ENCODE results near the gene TTC38.

The TTC38 gene

DNA sequence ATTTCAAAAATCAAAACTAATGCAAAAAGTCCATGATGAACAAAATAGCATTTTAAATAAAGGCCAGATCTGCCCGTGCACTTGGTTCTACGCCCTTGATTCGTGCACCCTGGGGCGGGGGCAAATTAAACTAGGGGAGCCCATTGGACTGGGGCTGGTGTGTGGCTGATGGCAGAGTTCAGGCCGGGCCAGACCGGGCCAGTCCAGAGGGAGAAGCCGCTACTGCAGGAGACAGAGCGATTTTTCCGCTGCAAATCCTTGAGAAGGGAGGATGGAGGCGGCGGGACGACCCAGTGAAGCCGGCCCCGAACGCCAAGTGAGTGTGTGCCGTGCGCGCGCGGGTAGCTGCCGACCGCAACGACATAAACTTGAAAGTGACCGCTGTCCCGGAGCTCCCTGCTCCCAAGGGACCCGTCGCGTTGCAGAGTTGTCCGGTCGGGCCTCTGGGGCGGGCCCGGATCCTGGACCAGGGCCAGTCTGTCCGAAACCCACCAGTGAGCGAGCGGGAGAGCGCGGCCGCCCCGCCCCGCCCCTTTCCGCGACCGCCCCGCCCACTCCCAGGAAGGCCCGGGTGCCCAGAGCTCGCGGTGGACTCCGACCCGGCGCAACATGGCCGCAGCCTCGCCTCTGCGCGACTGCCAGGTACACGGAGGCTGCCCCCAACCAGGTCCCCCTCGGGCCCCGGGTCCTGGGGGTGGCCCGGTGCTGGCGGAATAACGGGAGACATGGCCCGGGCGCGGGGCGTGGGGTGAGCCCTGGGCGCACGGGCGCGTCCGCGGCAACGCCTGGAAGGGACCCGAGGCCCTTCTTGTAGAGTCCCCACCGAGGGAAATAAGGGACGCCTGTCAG, at the start of gene TTC38:
Gene TTC38, plus strand, starts transcription at position 578 of the 849 bp plus-strand sequence. Its CDS starts 32 bp downstream, at position 610.
- Mint-ChIP-seq H3K4me3 (peak within 1 kb of the TSS; percentile 84), H3K4me1 (peaks cover 27% of the 10 kb centered on the region), H3K36me3 (no peaks in the 10 kb centered on the region), H3K27ac (peak within 1 kb of the TSS; percentile 83), H3K9me3 (no peaks in the 10 kb centered on the region)
- DNase-seq (ENCODE audit: low spot score in 2 of 2) = peak; percentile 55 to 82
- peak; percentile 88 for ATAC-seq

DNA sequence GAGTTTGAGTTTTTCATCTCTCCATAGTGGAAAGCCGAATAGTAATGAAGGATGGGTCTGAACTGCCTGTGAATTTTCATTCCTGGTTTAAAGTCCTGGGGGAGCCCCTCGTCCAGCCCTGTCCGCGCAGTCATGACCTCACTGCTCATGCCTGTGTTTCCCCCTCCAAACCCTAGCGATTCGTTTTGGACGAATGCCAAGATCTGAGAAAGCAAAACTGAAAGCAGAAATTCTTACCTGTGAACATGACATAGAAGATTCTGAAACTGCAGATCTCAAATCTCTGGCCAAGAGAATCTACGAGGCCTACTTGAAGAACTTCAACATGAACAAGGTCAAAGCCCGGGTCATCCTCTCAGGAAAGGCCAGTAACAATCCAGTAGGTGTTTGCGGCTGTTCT, 48.2 kb upstream of the TTC38 start:
- Mint-ChIP-seq H3K36me3 (peaks cover 88% of the 10 kb centered on the region), H3K4me3 (no peak overlapping the region), H3K4me1 (peaks cover 16% of the 10 kb centered on the region), H3K27ac (no peak overlapping the region), H3K9me3 (no peaks in the 10 kb centered on the region)
- no peak for DNase-seq (ENCODE audit: low spot score in 2 of 2)
- ATAC-seq = no peak

DNA sequence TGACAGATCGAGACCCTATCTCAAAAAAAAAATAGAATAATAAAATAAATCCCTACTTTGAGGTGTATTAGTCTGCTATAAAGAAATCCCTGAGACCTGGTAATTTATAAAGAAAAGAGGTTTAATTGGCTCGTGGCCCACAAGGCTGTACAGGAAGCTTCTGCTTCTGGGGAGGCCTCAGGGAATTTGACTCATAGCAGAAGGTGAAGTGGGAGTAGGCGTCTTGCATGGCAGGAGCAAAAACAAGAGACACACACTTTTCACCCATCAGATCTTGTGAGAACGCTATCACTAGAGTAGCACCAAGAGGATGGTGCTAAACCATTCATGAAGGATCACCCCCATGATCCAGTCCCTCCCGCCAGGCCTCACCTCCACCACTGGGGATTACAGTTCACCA, 46.9 kb upstream of the TTC38 start:
- H3K36me3 Mint-ChIP-seq = peaks cover 75% of the 10 kb centered on the region
- no peak for DNase-seq (ENCODE audit: low spot score in 2 of 2)
- peaks cover 15% of the 10 kb centered on the region for H3K4me1 Mint-ChIP-seq
- ATAC-seq = peak; percentile 67
- no peaks in the 10 kb centered on the region for H3K9me3 Mint-ChIP-seq
- H3K4me3 Mint-ChIP-seq = no peak overlapping the region
- peak overlapping the region; percentile 54 for H3K27ac Mint-ChIP-seq

DNA sequence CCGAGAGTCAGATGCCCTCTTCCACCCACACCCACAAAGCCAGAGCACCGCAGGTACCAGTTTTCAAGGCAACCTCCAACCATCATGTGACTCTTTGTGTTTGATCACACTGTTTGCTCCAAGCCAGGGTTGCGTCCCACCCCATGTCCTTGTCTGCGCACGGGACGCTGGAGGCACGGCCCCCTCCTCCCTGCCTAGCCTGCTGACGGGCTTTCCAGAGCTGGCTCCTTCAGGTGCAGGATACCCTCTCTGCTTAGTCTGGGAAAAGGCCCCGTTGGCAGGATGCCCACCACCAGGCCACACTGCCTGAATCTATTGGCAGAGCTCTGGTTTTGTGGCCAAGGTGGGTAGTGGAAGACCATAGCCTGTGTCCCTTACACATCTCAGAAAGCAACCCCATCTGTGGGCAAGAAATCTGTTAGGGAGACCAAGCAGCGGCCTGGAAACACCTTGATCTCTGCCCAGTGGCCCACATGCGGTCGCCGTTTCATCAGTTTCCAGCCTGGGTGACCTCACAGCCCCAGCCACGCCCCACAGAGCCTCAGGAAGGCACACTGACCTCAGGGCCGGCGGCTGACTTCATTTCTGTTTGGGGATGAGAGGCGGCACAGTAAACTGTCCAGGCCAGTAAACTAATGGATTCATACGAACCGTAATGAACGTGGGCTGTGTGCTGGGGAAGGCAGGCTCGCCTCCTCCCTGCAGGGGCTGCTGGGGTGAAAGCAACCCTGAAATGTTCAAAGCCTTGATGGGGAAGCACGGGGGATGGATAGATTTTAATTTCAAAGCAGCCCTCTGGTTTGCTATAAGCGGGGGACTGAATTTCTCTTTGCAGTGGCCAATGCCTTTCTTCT, 43.5 kb upstream of the TTC38 start:
- Mint-ChIP-seq H3K36me3 (peaks cover 41% of the 10 kb centered on the region), H3K4me1 (peaks cover 17% of the 10 kb centered on the region), H3K27ac (peak overlapping the region; percentile 32), H3K9me3 (no peaks in the 10 kb centered on the region), H3K4me3 (no peak overlapping the region)
- DNase-seq (ENCODE audit: low spot score in 2 of 2) (no peak), ATAC-seq (no peak)

DNA sequence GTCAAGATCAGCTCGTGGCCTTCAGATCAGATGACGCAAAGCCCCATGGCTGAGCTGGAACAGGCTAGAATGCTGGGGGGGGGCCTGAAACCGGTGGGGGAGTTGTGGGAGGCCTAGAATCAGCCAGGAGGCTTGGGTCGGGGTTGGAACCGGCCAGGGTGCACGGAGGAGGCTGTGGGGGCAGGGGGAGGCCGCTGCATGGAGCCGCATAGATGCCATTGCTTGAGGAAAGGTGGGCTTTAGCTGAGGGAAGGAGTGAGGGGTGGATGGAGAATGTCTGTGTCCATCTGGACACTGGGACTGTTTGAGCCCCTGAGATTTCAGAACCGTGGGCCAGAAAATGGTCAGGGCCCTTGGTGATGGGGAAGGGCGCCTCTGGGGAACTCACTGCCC, 42.9 kb upstream of the TTC38 start:
- Mint-ChIP-seq H3K36me3 (peaks cover 35% of the 10 kb centered on the region), H3K27ac (peak overlapping the region; percentile 32), H3K4me1 (peaks cover 11% of the 10 kb centered on the region), H3K4me3 (no peak overlapping the region), H3K9me3 (no peaks in the 10 kb centered on the region)
- no peak for DNase-seq (ENCODE audit: low spot score in 2 of 2)
- no peak for ATAC-seq

DNA sequence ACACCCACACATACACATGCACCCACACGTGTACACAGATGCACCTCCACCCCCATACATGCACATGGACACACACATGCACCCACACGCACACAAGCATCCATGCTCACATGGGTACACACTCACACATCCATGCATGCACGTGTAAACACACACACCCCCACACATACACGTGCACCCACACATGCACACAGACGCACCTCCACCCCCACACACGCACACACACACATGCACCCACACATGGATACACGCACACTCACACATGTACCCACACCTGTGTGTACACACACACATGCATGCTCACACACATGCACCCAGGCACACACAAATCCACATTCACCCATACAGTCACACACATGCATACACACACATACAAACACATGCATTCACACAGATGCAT, 42.2 kb upstream of the TTC38 start:
- H3K9me3 Mint-ChIP-seq = no peaks in the 10 kb centered on the region
- no peak overlapping the region for H3K27ac Mint-ChIP-seq
- peaks cover 11% of the 10 kb centered on the region for H3K4me1 Mint-ChIP-seq
- H3K36me3 Mint-ChIP-seq = peaks cover 28% of the 10 kb centered on the region
- no peak overlapping the region for H3K4me3 Mint-ChIP-seq
- DNase-seq (ENCODE audit: low spot score in 2 of 2) (no peak), ATAC-seq (no peak)

DNA sequence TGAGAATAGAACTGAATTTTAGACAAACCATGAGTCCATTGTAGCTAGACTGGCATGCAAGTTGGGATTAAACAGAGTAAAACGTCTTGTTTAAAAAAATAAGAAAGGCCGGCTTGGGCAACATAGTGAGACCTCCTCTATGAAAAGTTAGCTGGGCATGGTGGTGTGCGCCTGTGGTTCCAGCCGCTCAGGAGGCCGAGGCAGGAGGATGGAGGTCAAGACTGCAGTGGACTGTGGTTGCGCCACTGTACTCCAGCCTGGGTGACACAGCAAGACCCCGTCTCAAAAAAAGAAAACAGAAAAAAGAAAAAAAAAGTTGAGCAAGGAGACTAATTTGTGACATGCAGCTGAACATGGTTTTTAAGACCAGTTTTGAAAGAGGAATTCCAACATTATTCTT, 41.2 kb upstream of the TTC38 start:
- H3K9me3 Mint-ChIP-seq = no peaks in the 10 kb centered on the region
- ATAC-seq (no peak), DNase-seq (ENCODE audit: low spot score in 2 of 2) (no peak)
- no peak overlapping the region for H3K27ac Mint-ChIP-seq
- peaks cover 5% of the 10 kb centered on the region for H3K4me1 Mint-ChIP-seq
- H3K36me3 Mint-ChIP-seq = peaks cover 21% of the 10 kb centered on the region
- H3K4me3 Mint-ChIP-seq = no peak overlapping the region

DNA sequence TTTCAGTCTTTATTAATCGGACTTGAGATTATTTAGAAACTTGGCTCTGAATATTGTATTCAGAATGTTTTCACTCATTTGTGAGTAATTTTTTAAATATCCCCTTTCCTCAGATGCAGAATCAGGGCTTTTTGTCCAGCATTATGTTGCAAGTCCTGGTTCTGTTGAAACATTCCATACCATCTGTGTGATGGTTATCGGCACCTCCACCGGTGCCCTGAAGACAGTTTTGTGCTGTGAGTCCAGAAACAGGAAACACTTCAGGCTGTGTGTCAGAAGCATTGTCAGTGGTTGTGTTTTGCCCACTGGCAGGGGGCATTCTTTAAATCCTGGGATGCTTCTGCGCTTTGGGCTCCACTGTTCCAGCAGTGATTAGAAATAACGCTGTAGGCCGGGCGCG, 38.1 kb upstream of the TTC38 start:
- no peak overlapping the region for H3K27ac Mint-ChIP-seq
- DNase-seq (ENCODE audit: low spot score in 2 of 2) (no peak), ATAC-seq (no peak)
- H3K9me3 Mint-ChIP-seq = no peaks in the 10 kb centered on the region
- peaks cover 5% of the 10 kb centered on the region for H3K4me1 Mint-ChIP-seq
- H3K36me3 Mint-ChIP-seq = peaks cover 9% of the 10 kb centered on the region
- H3K4me3 Mint-ChIP-seq = no peak overlapping the region

DNA sequence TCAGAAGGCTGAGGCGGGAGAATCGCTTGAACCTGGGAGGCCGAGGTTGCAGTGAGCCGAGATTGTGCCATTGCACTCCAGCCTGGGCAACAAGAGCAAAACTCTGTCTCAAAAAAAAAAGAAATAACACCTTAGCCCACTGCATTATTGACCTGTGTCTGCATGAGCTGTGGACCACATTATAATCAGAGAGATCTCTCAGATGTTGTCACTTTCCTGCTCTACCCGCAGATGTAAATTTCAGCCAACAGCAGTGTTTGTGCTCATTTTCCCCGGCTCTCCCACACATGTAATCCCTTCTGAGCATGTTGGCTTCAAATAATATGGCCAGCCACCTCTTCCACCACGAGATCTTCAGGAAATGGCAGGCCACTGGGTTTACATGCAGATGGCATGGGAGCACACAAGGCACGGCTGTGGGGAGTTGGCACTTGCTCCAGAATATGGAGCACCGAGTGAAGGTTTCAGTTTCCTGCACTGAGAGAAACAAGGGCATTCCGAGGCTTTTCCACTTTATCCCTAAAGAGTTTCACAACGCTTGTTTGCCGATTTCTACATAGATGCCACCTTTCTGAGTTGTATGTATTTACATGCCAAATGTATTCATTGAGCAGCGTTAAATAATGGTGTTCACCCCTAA, 37.4 kb upstream of the TTC38 start:
- H3K27ac Mint-ChIP-seq = no peak overlapping the region
- DNase-seq (ENCODE audit: low spot score in 2 of 2) (no peak), ATAC-seq (no peak)
- no peaks in the 10 kb centered on the region for H3K9me3 Mint-ChIP-seq
- peaks cover 5% of the 10 kb centered on the region for H3K4me1 Mint-ChIP-seq
- H3K4me3 Mint-ChIP-seq = no peak overlapping the region
- H3K36me3 Mint-ChIP-seq = peaks cover 15% of the 10 kb centered on the region

DNA sequence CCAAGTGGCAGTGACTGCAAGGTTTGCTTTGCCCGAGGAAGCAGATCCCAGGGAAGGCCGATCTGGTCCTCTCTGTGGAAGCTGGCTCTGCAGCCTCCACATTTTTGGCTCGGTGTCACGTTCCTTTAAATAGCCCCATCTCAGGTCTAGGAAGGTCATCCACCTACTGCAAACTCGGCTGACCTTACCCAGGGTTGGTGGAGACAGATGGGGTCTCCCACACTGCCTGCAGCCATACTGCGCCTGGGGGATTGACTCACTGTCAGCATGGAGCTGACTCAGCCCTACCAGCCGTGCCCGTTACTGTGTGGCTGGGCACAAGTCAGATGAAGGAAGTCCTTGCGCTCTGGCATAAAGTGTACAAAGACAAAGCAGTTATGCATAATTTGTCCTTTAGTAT, 34.6 kb upstream of the TTC38 start:
- DNase-seq (ENCODE audit: low spot score in 2 of 2) = no peak
- Mint-ChIP-seq H3K27ac (no peak overlapping the region), H3K9me3 (no peaks in the 10 kb centered on the region), H3K4me3 (no peak overlapping the region), H3K4me1 (no peaks in the 10 kb centered on the region), H3K36me3 (peaks cover 20% of the 10 kb centered on the region)
- no peak for ATAC-seq

DNA sequence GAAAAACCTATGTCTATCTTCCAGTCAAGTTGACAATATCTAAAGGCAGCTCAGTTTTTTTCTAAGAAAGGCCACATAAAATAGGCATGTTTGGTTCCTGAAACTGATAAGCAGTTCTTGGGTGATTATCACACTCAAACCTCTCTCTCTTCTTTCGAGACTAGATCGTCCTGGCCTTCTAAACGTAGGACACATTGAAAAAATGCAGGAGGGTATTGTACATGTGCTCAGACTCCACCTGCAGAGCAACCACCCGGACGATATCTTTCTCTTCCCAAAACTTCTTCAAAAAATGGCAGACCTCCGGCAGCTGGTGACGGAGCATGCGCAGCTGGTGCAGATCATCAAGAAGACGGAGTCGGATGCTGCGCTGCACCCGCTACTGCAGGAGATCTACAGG, 32.8 kb upstream of the TTC38 start:
- Mint-ChIP-seq H3K27ac (no peak overlapping the region), H3K9me3 (no peaks in the 10 kb centered on the region), H3K36me3 (peaks cover 24% of the 10 kb centered on the region), H3K4me3 (no peak overlapping the region), H3K4me1 (peaks cover 6% of the 10 kb centered on the region)
- ATAC-seq (no peak), DNase-seq (ENCODE audit: low spot score in 2 of 2) (no peak)

DNA sequence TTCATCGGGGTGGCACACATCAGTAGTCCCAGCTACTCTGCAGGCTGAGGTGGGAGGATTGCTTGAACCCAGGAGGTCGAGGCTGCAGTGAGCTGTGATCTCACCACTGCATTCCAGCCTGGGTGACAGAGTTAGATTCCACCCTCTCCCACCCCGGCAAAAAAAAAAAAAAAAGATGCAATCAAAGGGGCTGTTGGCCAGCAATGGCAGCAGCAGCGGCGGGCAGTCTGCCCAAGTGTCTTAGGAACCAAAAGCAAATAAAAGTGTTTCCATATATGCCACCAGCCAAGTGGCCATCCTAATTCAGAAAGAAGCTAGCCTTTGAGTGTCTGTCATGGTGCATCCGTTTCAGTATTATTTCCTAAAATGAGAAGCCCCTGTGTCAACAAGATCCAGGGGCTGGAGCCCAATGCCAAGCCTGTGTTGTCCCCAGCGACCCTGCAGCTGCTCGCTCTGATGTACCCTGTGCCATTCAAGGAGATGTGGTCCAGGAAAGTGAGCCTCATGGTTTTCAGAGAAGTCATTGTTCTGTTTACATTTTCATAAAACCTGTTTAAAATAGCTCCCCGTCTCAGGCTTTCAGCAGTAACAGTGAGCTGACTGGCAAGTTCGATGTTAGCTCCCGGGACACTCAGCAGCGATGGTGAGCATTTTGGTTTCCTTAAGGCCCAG, 30.2 kb upstream of the TTC38 start:
- ATAC-seq = no peak

DNA sequence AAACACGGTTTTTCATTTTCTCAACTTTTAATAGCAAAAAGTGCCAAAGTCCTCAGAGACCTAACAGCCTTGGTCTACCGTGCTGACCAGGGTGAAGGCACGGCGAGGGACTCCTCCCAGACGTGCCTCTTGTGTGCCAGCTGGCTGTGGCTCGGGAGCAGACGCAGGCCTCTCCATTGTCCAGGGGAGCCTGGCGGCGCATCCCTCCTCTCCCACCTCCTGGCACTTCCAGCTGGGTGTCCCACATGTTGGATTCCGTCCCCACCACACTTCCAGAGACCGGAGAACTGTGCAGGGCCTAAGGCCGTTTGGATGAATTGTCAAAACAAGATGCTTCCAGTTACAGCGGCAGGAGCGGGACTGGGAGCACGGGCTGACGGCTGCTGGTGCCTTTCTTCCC, 29.3 kb upstream of the TTC38 start:
- H3K27ac Mint-ChIP-seq = no peak overlapping the region
- DNase-seq (ENCODE audit: low spot score in 2 of 2) (no peak), ATAC-seq (no peak)
- H3K9me3 Mint-ChIP-seq = no peaks in the 10 kb centered on the region
- H3K4me3 Mint-ChIP-seq = no peak overlapping the region
- peaks cover 8% of the 10 kb centered on the region for H3K4me1 Mint-ChIP-seq
- peaks cover 25% of the 10 kb centered on the region for H3K36me3 Mint-ChIP-seq

More for the DNA sequence above, 30.2 kb upstream of the TTC38 start:
- Mint-ChIP-seq H3K27ac (no peak overlapping the region), H3K36me3 (peaks cover 18% of the 10 kb centered on the region), H3K4me1 (peaks cover 8% of the 10 kb centered on the region), H3K4me3 (no peak overlapping the region), H3K9me3 (no peaks in the 10 kb centered on the region)
- no peak for DNase-seq (ENCODE audit: low spot score in 2 of 2)

DNA sequence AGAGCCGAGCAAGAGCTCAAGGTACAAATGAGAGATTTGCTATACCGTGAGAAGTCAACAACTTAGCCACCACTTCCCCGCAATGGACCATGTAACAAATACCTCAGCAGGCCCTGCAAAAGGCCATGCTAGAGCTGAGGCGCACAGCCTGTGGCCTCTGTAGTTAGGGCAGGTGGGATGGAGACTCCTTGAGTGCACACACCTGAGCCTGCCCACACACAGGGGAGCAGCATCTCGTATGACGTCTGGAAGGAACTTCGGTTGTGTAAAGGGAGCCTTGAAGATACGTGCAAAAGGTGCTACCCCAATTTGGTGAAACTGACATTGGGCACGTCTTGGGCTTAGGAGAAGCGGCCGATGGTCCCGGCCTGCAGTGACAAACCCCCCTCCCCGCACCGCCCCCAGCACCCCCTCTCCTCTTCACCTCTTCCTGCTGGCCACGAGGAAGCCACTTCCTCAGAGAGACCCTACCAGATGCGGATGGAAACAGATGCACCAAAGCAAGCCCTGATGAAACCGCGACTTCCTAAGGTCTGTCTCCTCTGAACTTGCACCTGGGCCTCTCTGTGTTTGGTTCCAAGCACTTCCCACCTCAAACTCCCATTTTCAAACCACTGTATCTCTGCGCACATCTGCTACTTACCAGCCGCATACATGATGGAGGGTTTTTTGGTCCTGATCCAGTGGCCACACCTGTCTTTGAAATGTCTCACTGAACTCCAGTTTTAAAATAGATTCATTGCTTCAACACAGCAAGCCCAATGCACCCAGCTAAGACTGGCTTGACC, 28.4 kb upstream of the TTC38 start:
- H3K4me1 Mint-ChIP-seq = peaks cover 8% of the 10 kb centered on the region
- no peaks in the 10 kb centered on the region for H3K9me3 Mint-ChIP-seq
- peaks cover 30% of the 10 kb centered on the region for H3K36me3 Mint-ChIP-seq
- peak overlapping the region; percentile 20 for H3K4me3 Mint-ChIP-seq
- peak overlapping the region; percentile 83 for H3K27ac Mint-ChIP-seq
- ATAC-seq (no peak), DNase-seq (ENCODE audit: low spot score in 2 of 2) (no peak)
